GM18507 (cell line): Measurements from ENCODE around the gene MSTN.
A peak's percentile ranks its signal among the peaks of the same experiment; 100 is the strongest.

Source experiments
- DNase-seq: peaks from one replicate; pipeline ENCODE4 v3.0.0; 2011; ENCODE audit warnings: low read depth; ENCODE audit not compliant: insufficient read length; ENCODE audit errors: extremely low spot score
- FAIRE-seq: peaks from 2 replicates; lab custom pipeline; 2011; peaks lifted over from hg19 to GRCh38; lab: Jason Lieb, UNC

The MSTN gene

DNA sequence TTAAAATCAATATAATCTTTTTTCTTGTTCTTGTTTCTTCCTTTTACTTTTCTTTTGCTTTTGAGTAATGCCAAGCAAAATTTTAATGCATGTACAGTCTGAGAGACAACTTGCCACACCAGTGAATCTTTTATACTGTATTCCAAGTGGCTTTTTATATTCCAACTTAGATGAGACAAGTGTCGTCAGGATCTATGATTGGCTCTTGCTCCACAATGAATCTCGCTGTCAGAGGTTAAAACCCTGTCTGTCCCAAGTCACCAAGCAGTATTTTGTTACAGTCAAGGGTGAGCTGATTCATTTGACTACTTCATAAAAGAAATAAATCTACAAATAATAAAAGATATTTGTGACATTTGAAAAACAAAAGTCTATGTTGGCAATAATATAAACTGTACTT, at the start of gene MSTN:
Gene MSTN (minus strand): TSS at position 129 of the 400 bp plus-strand sequence. CDS start 133 bp downstream, outside the sequence.
- DNase-seq (no peak), FAIRE-seq (no peak)

- DNase-seq = no peak
- no peak for FAIRE-seq
Measured at GRCh38 chr2:190111166-190111565, 48.6 kb upstream of the MSTN start.

GRCh38 chr2:190110699-190111098, 48.2 kb upstream of the MSTN start:
- FAIRE-seq (no peak), DNase-seq (no peak)

DNA sequence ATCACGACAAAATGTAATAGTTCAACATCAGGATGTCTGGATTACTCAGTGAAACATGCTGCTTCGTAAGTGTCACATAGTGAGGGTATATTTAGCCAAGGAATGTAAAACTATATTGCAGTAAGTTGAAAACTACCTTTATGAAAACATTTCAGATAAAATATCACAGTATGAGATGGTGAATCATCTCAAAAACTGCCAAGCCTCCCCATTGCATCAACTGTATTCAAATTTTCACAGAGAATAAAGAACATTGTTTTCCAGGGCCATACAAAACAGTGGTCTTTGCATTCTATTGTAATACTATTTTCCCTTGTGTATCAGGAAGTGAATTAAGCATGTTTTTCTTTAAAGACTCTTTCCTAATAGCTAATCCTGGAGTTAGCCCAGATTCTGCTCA, 47.6 kb upstream of the MSTN start:
- FAIRE-seq (no peak), DNase-seq (no peak)

- no peak for FAIRE-seq
- no peak for DNase-seq
Measured at GRCh38 chr2:190107409-190107808, 44.9 kb upstream of the MSTN start.

DNA sequence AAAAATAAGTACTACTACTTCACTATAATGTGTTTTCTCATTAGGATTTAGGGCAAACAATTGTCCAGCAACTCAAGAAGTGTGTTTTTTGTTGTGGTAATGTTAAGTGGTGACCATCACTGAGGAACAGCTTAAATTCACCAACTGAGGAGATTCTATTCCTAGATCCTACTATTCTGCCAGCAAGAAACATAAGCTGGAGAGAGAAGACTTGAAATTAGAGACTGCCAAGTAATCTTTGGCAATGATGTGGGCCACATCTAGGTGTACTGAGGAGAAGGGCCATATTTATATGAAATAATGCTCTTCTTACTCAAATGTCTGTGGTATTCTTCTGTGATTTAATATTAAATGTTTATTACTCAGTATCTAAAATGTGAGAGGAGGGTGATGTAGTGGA, 44.3 kb upstream of the MSTN start:
- peak; percentile 26 for FAIRE-seq
- DNase-seq = no peak

DNA sequence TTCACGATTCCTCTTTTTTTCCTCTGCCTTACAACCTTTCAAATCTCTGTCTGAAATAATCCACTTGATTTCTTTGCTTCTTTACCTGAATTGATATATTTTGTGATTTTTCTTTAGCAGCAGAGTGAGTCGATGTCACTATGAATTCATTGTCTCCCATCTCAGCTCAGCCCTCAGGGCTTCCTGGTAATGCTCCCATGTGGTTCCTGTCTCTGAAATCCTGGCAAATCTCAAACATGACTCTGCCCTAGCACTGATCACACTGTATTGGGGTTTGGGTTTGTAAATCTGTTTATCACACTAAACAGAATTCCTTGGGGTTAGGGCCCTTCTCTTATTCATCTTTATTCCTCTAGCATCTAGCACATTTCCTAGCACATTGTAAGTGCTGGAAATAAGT, 43.0 kb upstream of the MSTN start:
- FAIRE-seq (no peak), DNase-seq (no peak)

DNA sequence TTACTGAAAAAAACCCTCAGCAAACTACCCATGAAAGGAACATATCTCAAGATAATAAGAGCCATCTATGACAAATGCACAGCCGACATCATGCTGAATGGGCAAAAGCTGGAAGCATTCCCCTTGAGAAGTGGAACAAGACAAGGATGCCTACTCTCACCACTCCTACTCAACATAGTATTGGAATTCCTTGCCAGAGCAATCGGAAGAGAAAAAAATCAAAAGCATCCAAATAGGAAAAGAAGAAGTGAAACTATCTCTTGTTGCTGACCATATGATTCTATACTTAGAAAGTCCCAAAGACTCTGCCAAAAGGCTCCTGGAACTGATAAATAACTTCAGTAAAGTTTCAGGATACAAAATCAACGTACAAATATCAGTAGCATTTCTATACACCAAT, 40.6 kb upstream of the MSTN start:
- FAIRE-seq (no peak), DNase-seq (no peak)

DNA sequence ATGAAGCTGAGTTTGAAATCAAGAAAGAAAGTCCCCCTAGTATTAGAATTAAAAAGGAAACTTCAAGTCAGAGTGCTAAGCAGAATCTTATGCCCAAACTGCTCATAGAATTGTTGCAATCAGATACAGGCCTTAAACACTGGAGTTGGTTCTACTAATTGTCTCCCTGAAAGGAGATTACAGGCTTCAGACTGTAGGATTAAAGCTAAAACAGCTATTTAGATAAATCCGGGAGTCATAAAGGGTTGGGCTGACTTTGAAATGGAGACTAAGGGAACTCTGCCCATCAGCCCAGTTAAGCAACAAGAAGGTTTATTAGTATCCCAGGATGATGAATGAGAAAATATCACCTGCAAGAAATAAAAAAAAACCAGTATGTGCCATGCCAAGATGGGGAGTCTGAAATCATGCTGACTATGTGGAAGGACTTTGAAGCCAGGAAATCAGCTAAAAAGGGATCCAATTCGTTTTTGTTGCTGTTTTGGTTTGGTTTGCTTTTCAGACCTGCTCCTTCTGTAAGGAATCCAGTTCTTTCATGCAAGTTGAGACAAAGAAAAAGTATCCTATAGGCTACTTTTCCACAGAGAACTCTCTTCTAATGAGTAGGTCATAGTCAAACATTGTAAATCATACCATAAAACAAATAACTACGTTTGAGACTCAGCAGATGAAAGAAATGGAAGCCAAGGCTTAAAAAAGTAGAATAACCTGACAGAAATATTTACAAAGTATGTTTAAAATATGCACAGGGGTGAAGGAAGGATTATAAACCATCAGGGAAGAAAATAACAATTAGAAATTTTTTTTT, 37.6 kb upstream of the MSTN start:
- DNase-seq (no peak), FAIRE-seq (no peak)

DNA sequence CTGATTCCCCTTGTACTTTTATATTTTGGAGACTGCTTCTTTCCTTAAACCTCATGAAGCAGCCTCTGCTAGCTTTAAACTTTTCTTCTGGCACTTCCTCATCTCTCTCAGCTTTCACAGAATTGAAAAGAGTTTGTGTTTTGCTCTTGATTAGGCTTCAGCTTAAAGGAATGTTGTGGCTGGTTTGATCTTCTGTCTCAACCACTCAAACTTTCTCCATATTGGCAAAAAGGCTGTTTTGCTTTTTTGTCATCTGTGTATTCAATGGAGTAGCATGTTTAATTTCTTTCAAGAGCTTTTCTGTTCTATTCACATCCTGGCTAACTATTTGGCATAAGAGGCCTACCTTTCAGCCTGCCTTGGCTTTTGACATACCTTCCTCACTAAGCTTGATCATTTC, 36.3 kb upstream of the MSTN start:
- DNase-seq (no peak), FAIRE-seq (peak; percentile 12)

- FAIRE-seq (no peak), DNase-seq (no peak)
Measured at GRCh38 chr2:190097115-190097514, 34.6 kb upstream of the MSTN start.

GRCh38 chr2:190094316-190094871, 31.9 kb upstream of the MSTN start:
- DNase-seq (no peak), FAIRE-seq (peak; percentile 39)

- no peak for DNase-seq
- FAIRE-seq = no peak
Measured at GRCh38 chr2:190093793-190094192, 31.3 kb upstream of the MSTN start.

- FAIRE-seq = peak; percentile 48
- no peak for DNase-seq
Measured at GRCh38 chr2:190090148-190090547, 27.6 kb upstream of the MSTN start.

GRCh38 chr2:190088917-190089316, 26.4 kb upstream of the MSTN start:
- peak; percentile 92 for FAIRE-seq
- peak; percentile 22 for DNase-seq

GRCh38 chr2:190084704-190085103, 22.2 kb upstream of the MSTN start:
- FAIRE-seq (no peak), DNase-seq (no peak)

DNA sequence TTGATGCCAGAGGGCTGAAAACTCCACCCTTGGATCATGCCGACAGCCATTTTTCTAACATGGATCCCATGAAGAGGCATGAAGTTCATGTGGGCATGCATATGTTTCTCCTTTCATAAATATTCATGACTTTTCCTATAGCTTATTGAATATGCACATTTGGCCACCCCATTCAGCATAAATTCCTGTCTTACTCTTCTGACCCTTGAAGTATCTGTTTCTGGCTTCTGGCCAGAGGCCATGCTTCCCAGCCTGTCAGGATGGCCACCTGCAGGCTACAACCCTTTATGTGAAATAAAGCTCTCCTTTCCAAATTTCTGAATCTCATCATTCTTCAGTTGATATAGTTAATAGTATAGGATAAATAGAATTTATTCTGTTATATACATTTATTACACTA, 19.6 kb upstream of the MSTN start:
- FAIRE-seq (no peak), DNase-seq (no peak)

DNA sequence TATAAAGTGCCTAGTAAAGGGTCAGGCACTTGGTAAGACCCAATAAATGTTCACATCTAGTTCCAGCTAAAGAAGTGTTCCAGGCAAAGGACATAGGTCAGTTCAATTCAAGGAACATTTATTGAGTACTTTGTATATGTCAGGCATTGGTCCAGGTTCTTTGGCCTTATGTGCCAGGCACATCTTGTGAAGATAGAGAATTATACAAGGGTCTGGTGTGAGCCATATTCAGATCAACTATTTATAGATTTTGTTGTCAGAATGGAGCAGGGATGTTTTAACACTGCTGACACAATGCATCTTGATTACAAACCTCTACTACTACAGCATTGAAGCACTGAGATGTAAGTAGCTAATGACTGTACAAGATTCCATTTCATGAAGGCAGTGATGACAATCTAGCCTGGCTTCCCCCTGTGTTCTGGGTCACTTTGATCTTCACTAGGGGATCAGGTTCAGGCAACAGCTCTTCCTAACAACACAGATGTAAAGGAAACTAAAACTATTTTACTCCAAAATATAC, 18.1 kb upstream of the MSTN start:
- DNase-seq (no peak), FAIRE-seq (no peak)

DNA sequence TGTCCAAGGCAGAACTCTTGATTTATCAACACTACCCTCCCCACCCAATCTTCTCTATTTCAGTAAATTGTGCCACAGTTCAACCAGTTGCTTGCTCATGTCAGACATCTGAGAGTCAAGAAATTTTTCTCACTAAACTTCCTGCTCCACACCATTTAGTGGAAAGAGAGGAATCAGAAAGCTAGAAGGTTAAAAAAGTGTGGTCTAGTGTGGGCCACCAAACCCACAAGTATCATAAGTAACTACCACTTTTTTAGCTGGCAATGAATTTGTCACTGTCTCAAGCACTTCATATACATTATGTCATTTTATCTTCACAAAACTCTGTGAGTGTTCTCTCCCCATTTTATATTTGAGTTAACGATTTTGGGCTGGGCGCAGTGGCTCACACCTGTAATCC, 16.6 kb upstream of the MSTN start:
- no peak for DNase-seq
- no peak for FAIRE-seq

- FAIRE-seq = no peak
Measured at GRCh38 chr2:190075623-190076022, 13.1 kb upstream of the MSTN start.

More at GRCh38 chr2:190075623-190076022, 13.1 kb upstream of the MSTN start:
- DNase-seq = no peak
